HG03442 (cell line): ENCODE data around the gene HEG1.

ENCODE experiments used
- ATAC-seq: cut with Tn5 transposase; IDR thresholded peaks from one replicate; pipeline ENCODE4 v1.9.1; 2021; ENCODE audit warnings: mild to moderate bottlenecking, moderate library complexity; ENCODE audit not compliant: unreplicated experiment

Gene HEG1

DNA sequence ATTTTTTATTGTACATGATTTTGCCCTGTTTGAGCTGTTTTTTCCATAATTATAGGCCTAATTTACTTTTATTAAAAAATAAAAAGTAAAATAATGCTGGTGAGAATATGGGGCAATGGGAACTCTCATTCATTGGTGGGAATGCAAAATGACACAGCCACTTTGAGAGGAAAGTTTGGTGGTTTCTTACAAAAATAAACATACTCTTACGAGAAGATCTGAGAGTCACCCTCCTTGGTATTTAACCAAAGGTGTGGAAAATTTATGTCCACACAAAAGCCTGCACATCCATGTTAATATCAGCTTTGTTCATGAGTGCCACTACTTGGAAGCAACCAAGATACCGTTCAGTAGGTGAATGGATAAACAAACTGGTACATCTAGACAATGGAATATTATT is 131.1 kb downstream of the HEG1 start:
- ATAC-seq = no peak

GRCh38 chr3:124923833-124924232 is 132.0 kb downstream of the HEG1 start:
- ATAC-seq = no peak

DNA sequence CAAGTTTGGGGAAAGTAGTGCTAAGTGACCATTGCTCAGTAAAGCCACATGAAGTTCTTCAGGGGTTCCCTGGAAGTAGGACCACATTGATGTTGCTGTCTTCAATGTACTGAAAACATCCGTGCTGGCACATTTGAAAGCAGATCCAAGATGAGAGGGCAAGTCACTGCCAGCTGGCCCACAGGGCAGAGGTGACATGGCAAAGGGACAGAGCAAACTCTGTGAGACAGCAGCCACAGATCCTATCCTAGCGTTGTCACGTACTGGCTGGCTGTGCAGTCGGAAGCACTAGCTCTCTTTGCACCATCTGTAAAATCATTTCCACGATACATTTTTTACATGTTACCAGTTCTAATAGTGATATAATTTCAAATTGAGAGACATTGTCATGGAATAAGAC is 135.1 kb downstream of the HEG1 start:
- ATAC-seq = no peak

- ATAC-seq = no peak
Observed at GRCh38 chr3:124919756-124920155, 136.0 kb downstream of the HEG1 start.

DNA sequence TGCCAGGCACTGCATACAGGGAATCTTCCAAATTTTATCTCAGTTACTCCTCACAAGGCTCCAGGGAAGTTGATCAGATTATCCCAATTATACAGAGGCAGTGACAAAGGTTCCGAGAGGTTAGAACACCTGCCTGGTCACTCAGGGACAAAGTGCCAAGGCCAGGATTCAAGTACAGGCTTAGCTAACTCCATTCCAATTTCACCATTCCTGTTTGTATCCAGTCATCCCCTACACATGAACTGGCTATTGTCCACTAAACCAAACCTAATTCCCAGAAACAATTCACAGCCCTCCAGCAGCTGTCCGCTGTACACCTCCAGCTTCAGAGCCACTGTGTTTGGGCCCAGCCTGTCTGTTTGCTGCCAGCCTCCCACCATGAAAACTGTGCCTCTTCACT is 137.3 kb downstream of the HEG1 start:
- ATAC-seq = no peak

- ATAC-seq = no peak
Observed at GRCh38 chr3:124916837-124917409, 138.9 kb downstream of the HEG1 start.
